ENCODE data around the gene CAMSAP1.
"Not testable (repeated sequence)": the region's sequence is repeated elsewhere in the genome, so short reads cannot be mapped to it uniquely, and the experiment has no call there.

CAMSAP1 gene

DNA sequence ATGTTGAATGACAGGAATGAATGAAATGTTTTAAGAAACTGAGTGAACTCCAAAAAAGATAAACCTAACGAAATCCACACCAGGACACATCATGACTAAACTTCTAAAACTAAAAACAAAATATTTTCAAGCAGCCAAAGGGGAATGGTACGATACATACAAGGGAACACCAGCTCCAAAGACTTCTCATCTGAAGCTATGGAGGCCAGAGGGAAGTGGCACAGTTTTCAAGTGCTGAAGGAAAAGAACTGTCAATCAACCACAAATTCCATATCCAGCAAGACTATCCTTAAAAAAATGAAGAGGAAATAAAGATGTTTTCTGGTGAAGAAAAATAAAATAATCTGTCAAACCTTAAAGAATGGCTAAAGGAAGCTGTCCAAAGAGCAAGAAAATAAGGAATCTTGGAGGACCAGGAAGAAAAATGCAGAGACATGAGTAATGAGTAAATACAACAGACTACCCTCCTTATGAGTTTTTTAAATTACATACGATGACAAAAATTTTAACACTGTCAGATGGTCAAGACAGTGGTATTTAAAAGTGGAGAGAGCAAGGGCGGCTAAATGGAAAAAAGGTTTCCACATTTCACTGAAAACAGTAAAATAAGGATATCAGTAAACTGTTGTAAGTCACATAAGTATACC, 12.0 kb downstream of the CAMSAP1 start:
- Mint-ChIP-seq H3K9me3 (peaks cover 73% of the 10 kb centered on the region), H3K36me3 (ENCODE audit: low read depth) (peaks cover 79% of the 10 kb centered on the region), H3K4me3 (no peak overlapping the region), H3K27me3 (ENCODE audit: low read depth, poor library complexity) (no peaks in the 10 kb centered on the region), H3K27ac (no peak overlapping the region), H3K4me1 (peaks cover 27% of the 10 kb centered on the region)
- TF ChIP-seq CTCF (IDR thresholded peaks at IDR 0.05) = no peak
- no peak for DNase-seq

GRCh38 chr9:135893104-135893503, 14.2 kb downstream of the CAMSAP1 start:
- H3K27me3 Mint-ChIP-seq (ENCODE audit: low read depth, poor library complexity) = no peaks in the 10 kb centered on the region
- peaks cover 50% of the 10 kb centered on the region for H3K9me3 Mint-ChIP-seq
- no peak for DNase-seq
- no peak for TF ChIP-seq CTCF (IDR thresholded peaks at IDR 0.05)
- H3K36me3 Mint-ChIP-seq (ENCODE audit: low read depth) = peaks cover 57% of the 10 kb centered on the region
- peak overlapping the region; percentile 34 for H3K27ac Mint-ChIP-seq
- peaks cover 49% of the 10 kb centered on the region for H3K4me1 Mint-ChIP-seq
- no peak overlapping the region for H3K4me3 Mint-ChIP-seq

DNA sequence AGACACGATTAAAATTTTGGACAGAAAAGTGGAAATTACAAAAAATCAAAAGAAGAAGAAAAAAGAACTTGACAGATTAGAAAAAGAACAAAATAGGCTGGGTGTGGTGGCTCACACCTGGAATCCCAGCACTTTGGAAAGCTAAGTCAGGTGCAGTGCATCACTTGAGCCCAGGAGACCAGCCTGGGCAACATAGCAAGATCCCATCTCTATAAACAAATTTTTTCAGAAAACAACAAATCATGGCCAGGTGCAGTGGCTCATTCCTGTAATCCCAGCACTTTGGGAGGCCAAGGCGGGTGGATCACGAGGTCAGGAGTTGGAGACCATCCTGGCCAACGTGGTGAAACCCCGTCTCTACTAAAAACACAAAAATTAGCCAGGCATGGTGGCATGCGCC, 15.0 kb downstream of the CAMSAP1 start:
- H3K4me3 Mint-ChIP-seq; H3K27me3 Mint-ChIP-seq (ENCODE audit: low read depth, poor library complexity); DNase-seq: not testable (repeated sequence)
- peaks cover 49% of the 10 kb centered on the region for H3K36me3 Mint-ChIP-seq (ENCODE audit: low read depth)
- H3K4me1 Mint-ChIP-seq = peaks cover 57% of the 10 kb centered on the region
- peaks cover 43% of the 10 kb centered on the region for H3K9me3 Mint-ChIP-seq
- H3K27ac Mint-ChIP-seq = peak overlapping the region; percentile 1

DNA sequence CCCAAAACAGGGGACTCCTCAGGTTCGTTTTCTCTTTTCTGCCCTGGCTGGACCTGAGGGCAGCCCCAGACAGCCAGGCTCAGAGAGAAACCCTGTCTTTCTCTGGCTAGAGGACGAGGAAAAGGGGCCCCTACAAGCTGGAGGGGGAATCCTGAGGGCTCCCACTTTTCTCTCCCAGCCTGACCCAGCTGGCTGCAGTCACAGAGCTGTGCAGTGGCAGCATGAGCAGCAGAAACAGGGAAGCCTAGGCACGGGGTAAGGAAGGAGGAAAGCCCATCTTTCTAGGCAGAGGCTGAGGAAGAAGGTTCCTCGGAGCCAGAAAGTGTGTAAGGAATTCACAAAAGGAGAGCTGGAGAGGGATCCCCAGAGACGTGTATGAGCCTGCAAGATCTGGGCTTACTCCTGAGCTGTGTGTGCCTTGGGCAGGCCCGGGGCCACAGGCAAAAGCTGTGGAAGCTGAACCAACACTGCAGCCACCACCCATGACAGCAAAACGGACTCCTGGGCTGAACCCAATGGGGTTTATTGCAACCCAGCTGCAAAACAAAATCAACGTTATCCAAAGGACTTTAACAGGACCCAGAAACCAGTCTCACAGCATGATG, 16.2 kb downstream of the CAMSAP1 start:
- peaks cover 31% of the 10 kb centered on the region for H3K9me3 Mint-ChIP-seq
- H3K4me3 Mint-ChIP-seq = no peak overlapping the region
- peaks cover 37% of the 10 kb centered on the region for H3K36me3 Mint-ChIP-seq (ENCODE audit: low read depth)
- peak overlapping the region; percentile 77 for H3K27ac Mint-ChIP-seq
- TF ChIP-seq CTCF (IDR thresholded peaks at IDR 0.05) = no peak
- H3K4me1 Mint-ChIP-seq = peaks cover 69% of the 10 kb centered on the region
- H3K27me3 Mint-ChIP-seq (ENCODE audit: low read depth, poor library complexity) = peaks cover 3% of the 10 kb centered on the region
- DNase-seq = no peak

GRCh38 chr9:135890190-135891026, 16.9 kb downstream of the CAMSAP1 start:
- Mint-ChIP-seq H3K9me3 (peaks cover 23% of the 10 kb centered on the region), H3K27me3 (ENCODE audit: low read depth, poor library complexity) (peaks cover 5% of the 10 kb centered on the region), H3K4me1 (peaks cover 76% of the 10 kb centered on the region), H3K36me3 (ENCODE audit: low read depth) (peaks cover 30% of the 10 kb centered on the region), H3K27ac (peak overlapping the region; percentile 77), H3K4me3 (no peak overlapping the region)
- DNase-seq = no peak
- no peak for TF ChIP-seq CTCF (IDR thresholded peaks at IDR 0.05)

DNA sequence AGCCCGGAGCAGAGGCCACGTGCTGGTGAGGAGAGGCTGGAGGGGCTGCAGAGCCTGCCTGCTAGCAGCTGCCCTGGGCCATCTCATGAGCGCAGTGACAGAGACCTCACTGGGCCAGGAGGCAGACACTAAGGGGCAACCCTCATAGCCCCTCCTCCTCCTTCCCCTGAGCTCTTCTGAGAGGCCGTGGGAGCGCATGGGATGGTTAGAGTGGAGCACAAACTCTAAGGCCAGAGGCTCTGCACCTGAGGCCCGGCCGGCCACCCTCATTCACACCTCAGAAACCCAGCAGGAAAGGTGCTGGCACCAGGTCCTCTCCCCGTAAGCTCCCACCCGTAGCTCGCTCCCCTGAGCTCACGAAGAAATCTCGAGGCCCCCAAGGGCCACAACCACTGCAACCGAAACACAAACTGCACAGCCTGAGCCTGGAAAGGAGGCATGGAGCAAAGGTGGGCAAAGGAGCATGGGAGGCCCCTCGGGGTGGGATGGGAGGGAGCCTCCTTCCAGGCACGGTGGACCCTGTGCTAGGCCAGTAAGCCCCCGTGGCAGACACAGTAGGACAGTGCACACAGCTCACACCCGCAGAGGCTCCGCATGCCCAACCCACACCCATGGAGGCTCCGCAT, 17.7 kb downstream of the CAMSAP1 start:
- H3K4me1 Mint-ChIP-seq = peaks cover 84% of the 10 kb centered on the region
- H3K36me3 Mint-ChIP-seq (ENCODE audit: low read depth) = peaks cover 22% of the 10 kb centered on the region
- peak overlapping the region; percentile 95 for H3K27ac Mint-ChIP-seq
- TF ChIP-seq CTCF (IDR thresholded peaks at IDR 0.05) = no peak
- H3K4me3 Mint-ChIP-seq = no peak overlapping the region
- peaks cover 16% of the 10 kb centered on the region for H3K9me3 Mint-ChIP-seq
- peaks cover 5% of the 10 kb centered on the region for H3K27me3 Mint-ChIP-seq (ENCODE audit: low read depth, poor library complexity)
- no peak for DNase-seq

Data from nephron progenitor cell (in vitro differentiated cells).